ENCODE data around the gene KCTD20. TPM values are rescaled to one million over a fixed set of nuclear protein-coding genes. Genes with fewer than 3 reads are reported as not detected.

KCTD20 gene
- total and polyA plus RNA-seq, 9 of the 15 experiments (the other 6 are each of a cell fraction or from before 2014, with no cell fraction given): 28.9 to 160 (median 70.6) TPM

DNA sequence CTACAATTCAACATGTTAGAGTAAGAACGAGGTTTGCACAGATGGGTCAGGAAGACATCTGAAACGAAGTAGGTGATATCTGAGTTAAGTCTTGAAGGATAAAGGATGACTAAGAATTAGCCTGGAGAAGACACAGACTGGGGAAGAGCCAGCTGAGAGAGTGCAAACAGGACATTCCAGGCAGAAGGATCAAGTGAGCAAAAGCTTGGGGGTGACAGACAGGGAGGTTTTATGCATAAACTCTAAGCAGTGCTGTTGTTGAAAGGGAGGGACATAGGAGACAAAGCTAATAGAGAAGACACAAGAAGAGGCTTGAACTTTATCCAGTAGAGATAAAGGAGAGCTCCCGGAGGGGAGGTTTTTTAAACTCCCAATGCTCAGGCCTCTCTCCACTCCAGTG, 40.3 kb upstream of the KCTD20 start:
- no peak for ATAC-seq
- no TSS peak for BruUV-seq (replicated peaks)
- Histone ChIP-seq H3K9ac (ENCODE audit: insufficient read depth in 1 of 2, low read depth in 2 of 2, low read length in 2 of 2) (no peak overlapping the region), H4K20me1 (replicated peaks; ENCODE audit: control insufficient read depth, insufficient read depth, low read length) (no peaks in the 10 kb centered on the region), H3K27ac (ENCODE audit: extremely low read depth, low read depth, low read length) (no peak overlapping the region), H3K4me3 (no peak overlapping the region), H3K79me2 (ENCODE audit: control insufficient read depth, insufficient read depth, low read length) (no peaks in the 10 kb centered on the region), H3K4me2 (ENCODE audit: insufficient read depth, low read length) (no peak overlapping the region), H3K9me1 (ENCODE audit: control insufficient read depth, insufficient read depth, low read length) (no peaks in the 10 kb centered on the region), H3K9me3 (replicated peaks; ENCODE audit: control insufficient read depth, insufficient read depth, low read depth, low read length) (no peaks in the 10 kb centered on the region), H3K27me3 (ENCODE audit: control insufficient read depth in 2 of 2, insufficient read depth in 2 of 2, low read length in 2 of 2) (peaks cover 6 to 30% of the 10 kb centered on the region in 2 experiments; a peak in 4 of 5 replicates), H3K4me1 (replicated peaks in 1 of 2; ENCODE audit: control insufficient read depth in 2 of 2, insufficient read depth in 2 of 2, low read length in 2 of 2) (no peaks in the 10 kb centered on the region), H2AFZ (ENCODE audit: low read depth, low read length) (no peak overlapping the region), H3K36me3 (ENCODE audit: control insufficient read depth, insufficient read depth, low read length) (no peaks in the 10 kb centered on the region)
- in situ Hi-C loops (cut with MboI): no loop called here
- ChIA-PET CTCF (ENCODE audit: low intra/inter-chr PET ratio) (no interaction called here), POLR2A (interaction anchor here (0.6 to 1.2 kb wide), 5 partner anchors 10 to 201 kb away, joined by 3 to 5 read pairs (median 4); no protein-coding TSS in a partner anchor)
- DNase-seq (ENCODE audit: extremely low read depth in 1 of 4, low spot score in 3 of 4): no peak
- intact Hi-C loops (cut with micrococcal nuclease): no loop called here
- TF ChIP-seq ZNF146 (CRISPR knock-in tag; IDR thresholded peaks at IDR 0.05; ENCODE audit: unreplicated experiment): no peak
- no peak for TF ChIP-seq SP1 (CRISPR knock-in tag; IDR thresholded peaks at IDR 0.05)
- no peak for TF ChIP-seq FOXJ3 (CRISPR knock-in tag; IDR thresholded peaks at IDR 0.05)
- TF ChIP-seq FOSL1 (tag; conservative IDR thresholded peaks at IDR 0.05): no peak
- no peak for TF ChIP-seq E2F3 (CRISPR knock-in tag; IDR thresholded peaks at IDR 0.05)
- TF ChIP-seq ZNF24 (IDR thresholded peaks at IDR 0.05): no peak
- 4% methylated on average over 3 of the region's 3 CpGs for WGBS (ENCODE audit: insufficient coverage, low coverage, missing lambda C conversion rate)
- peak; percentile 29 for FAIRE-seq

- intact Hi-C loops (cut with micrococcal nuclease) (no loop called here), in situ Hi-C loops (cut with MboI) (no loop called here)
- POLR2A ChIA-PET: interaction anchor here (0.6 to 1.8 kb wide), 4 partner anchors 19 to 533 kb away, joined by 3 to 6 read pairs (median 4); no protein-coding TSS in a partner anchor
- CTCF ChIA-PET (ENCODE audit: low intra/inter-chr PET ratio): no interaction called here
- 1% methylated on average over 4 of the region's 4 CpGs for WGBS (ENCODE audit: insufficient coverage, low coverage, missing lambda C conversion rate)
- ATAC-seq: no peak
- no peaks in the 10 kb centered on the region for H3K79me2 ChIP-seq (ENCODE audit: control insufficient read depth, insufficient read depth, low read length)
- H2AFZ ChIP-seq (ENCODE audit: low read depth, low read length): no peak overlapping the region
- no peaks in the 10 kb centered on the region for H4K20me1 ChIP-seq (replicated peaks; ENCODE audit: control insufficient read depth, insufficient read depth, low read length)
- H3K27ac ChIP-seq (ENCODE audit: extremely low read depth, low read depth, low read length): no peak overlapping the region
- H3K27me3 ChIP-seq (ENCODE audit: control insufficient read depth in 2 of 2, insufficient read depth in 2 of 2, low read length in 2 of 2): peaks cover 11 to 25% of the 10 kb centered on the region in 2 experiments; a peak in 4 of 5 replicates
- no peaks in the 10 kb centered on the region for H3K9me3 ChIP-seq (replicated peaks; ENCODE audit: control insufficient read depth, insufficient read depth, low read depth, low read length)
- no peak for DNase-seq (ENCODE audit: extremely low read depth in 1 of 4, low spot score in 3 of 4)
- H3K9ac ChIP-seq (ENCODE audit: insufficient read depth in 1 of 2, low read depth in 2 of 2, low read length in 2 of 2): no peak overlapping the region
- TF ChIP-seq ZNF778 (CRISPR knock-in tag; IDR thresholded peaks at IDR 0.05) (no peak), ZKSCAN8 (CRISPR knock-in tag; IDR thresholded peaks at IDR 0.05) (no peak), TAF15 (IDR thresholded peaks at IDR 0.05; ENCODE audit: low read depth, low read length) (no peak), HEY1 (CRISPR knock-in tag; IDR thresholded peaks at IDR 0.05; ENCODE audit: borderline replicate concordance) (no peak), EHMT2 (IDR thresholded peaks at IDR 0.05) (no peak), KLF13 (tag; IDR thresholded peaks at IDR 0.05; ENCODE audit: borderline replicate concordance, low read depth) (no peak)
- TF ChIP-seq, protein P1, sequence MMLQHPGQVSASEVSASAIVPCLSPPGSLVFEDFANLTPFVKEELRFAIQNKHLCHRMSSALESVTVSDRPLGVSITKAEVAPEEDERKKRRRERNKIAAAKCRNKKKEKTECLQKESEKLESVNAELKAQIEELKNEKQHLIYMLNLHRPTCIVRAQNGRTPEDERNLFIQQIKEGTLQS (IDR thresholded peaks at IDR 0.05): 0 out of 2 replicates have a peak, but pooled peaks have one; percentile 20
- TF ChIP-seq, protein P1 (CRISPR knock-in tag; conservative IDR thresholded peaks at IDR 0.05): no peak
- no peak for FAIRE-seq
- no peak overlapping the region for H3K4me3 ChIP-seq
- H3K4me2 ChIP-seq (ENCODE audit: insufficient read depth, low read length): no peak overlapping the region
- no peaks in the 10 kb centered on the region for H3K36me3 ChIP-seq (ENCODE audit: control insufficient read depth, insufficient read depth, low read length)
- H3K4me1 ChIP-seq (replicated peaks in 1 of 2; ENCODE audit: control insufficient read depth in 2 of 2, insufficient read depth in 2 of 2, low read length in 2 of 2): no peaks in the 10 kb centered on the region
- no peaks in the 10 kb centered on the region for H3K9me1 ChIP-seq (ENCODE audit: control insufficient read depth, insufficient read depth, low read length)
- no TSS peak for BruUV-seq (replicated peaks)
Measured at GRCh38 chr6:36404164-36404563, 38.6 kb upstream of the KCTD20 start.
